Adipocyte (in vitro differentiated cells): Measurements from ENCODE around the gene ANO3.
A peak's percentile ranks its signal among the peaks of the same experiment; 100 is the strongest.
"Not testable (repeated sequence)": the region's sequence is repeated elsewhere in the genome, so short reads cannot be mapped to it uniquely, and the experiment has no call there.

Experiments
- DNase-seq: peaks from one replicate; pipeline ENCODE4 v3.0.0-alpha.2; 2015; ENCODE audit warnings: low read depth
- H3K27me3 ChIP-seq: replicated peaks from 2 replicates; pipeline ENCODE4 v1.7.0; 2013; ENCODE audit warnings: mild to moderate bottlenecking, low read length, moderate library complexity; ENCODE audit not compliant: control insufficient read depth, insufficient read depth
- H3K36me3 ChIP-seq: 2 replicates; pipeline ENCODE4 v1.7.0; 2013; ENCODE audit warnings: low read length, mild to moderate bottlenecking, moderate library complexity; ENCODE audit not compliant: control insufficient read depth, insufficient read depth, severe bottlenecking
- H3K4me1 ChIP-seq: 2 replicates; pipeline ENCODE4 v1.7.0; 2013; ENCODE audit warnings: mild to moderate bottlenecking, low read length, moderate library complexity; ENCODE audit not compliant: control insufficient read depth, insufficient read depth
- H3K4me3 ChIP-seq: 2 replicates; pipeline ENCODE4 v1.7.0; 2013; ENCODE audit warnings: mild to moderate bottlenecking, low read length, moderate library complexity
- H3K9ac ChIP-seq: 2 replicates; pipeline ENCODE4 v1.7.0; 2013; ENCODE audit warnings: mild to moderate bottlenecking, low read length, moderate library complexity
- H3K9me3 ChIP-seq: 2 replicates; pipeline ENCODE4 v1.7.0; 2013; ENCODE audit warnings: mild to moderate bottlenecking, low read length, moderate library complexity; ENCODE audit not compliant: control insufficient read depth

Gene ANO3

GRCh38 chr11:26331911-26332571 lies at the start of gene ANO3:
Gene ANO3 (plus strand): TSS chr11:26332130. CDS start chr11:26332276, 146 bp downstream.
- peaks cover 18% of the 10 kb centered on the region for H3K4me1 ChIP-seq
- no peaks in the 10 kb centered on the region for H3K36me3 ChIP-seq
- H3K9ac ChIP-seq, result no peak within 1 kb of the TSS
- H3K9me3 ChIP-seq, result no peaks in the 10 kb centered on the region
- H3K4me3 ChIP-seq, result peak within 1 kb of the TSS; percentile 75
- H3K27me3 ChIP-seq, result peaks cover 14% of the 10 kb centered on the region
- peak; percentile 96 for DNase-seq

GRCh38 chr11:26283852-26284408 lies 48.0 kb upstream of the ANO3 start:
- Histone ChIP-seq H3K27me3 (no peaks in the 10 kb centered on the region), H3K9ac (no peak overlapping the region), H3K9me3 (no peaks in the 10 kb centered on the region), H3K36me3 (no peaks in the 10 kb centered on the region), H3K4me1 (no peaks in the 10 kb centered on the region), H3K4me3 (peak overlapping the region; percentile 82)
- DNase-seq, result no peak

- no peak overlapping the region for H3K4me3 ChIP-seq
- no peaks in the 10 kb centered on the region for H3K36me3 ChIP-seq
- H3K9me3 ChIP-seq, result no peaks in the 10 kb centered on the region
- no peaks in the 10 kb centered on the region for H3K4me1 ChIP-seq
- H3K9ac ChIP-seq, result no peak overlapping the region
- no peak for DNase-seq
- H3K27me3 ChIP-seq, result no peaks in the 10 kb centered on the region
These were observed 46.3 kb upstream of the ANO3 start for GRCh38 chr11:26285608-26286007.

- Histone ChIP-seq H3K36me3 (no peaks in the 10 kb centered on the region), H3K4me1 (no peaks in the 10 kb centered on the region), H3K4me3 (no peak overlapping the region), H3K27me3 (no peaks in the 10 kb centered on the region), H3K9ac (no peak overlapping the region), H3K9me3 (no peaks in the 10 kb centered on the region)
- DNase-seq, result peak; percentile 53
These were observed 45.4 kb upstream of the ANO3 start for GRCh38 chr11:26286472-26287066.

GRCh38 chr11:26287067-26287518 lies 44.8 kb upstream of the ANO3 start:
- Histone ChIP-seq H3K36me3 (no peaks in the 10 kb centered on the region), H3K27me3 (no peaks in the 10 kb centered on the region), H3K4me1 (no peaks in the 10 kb centered on the region), H3K4me3 (no peak overlapping the region), H3K9ac (no peak overlapping the region), H3K9me3 (no peaks in the 10 kb centered on the region)
- no peak for DNase-seq

GRCh38 chr11:26297189-26297975 lies 34.5 kb upstream of the ANO3 start:
- no peaks in the 10 kb centered on the region for H3K9me3 ChIP-seq
- peaks cover 5% of the 10 kb centered on the region for H3K27me3 ChIP-seq
- DNase-seq, result peak; percentile 91
- no peak overlapping the region for H3K4me3 ChIP-seq
- H3K9ac ChIP-seq, result no peak overlapping the region
- no peaks in the 10 kb centered on the region for H3K4me1 ChIP-seq
- H3K36me3 ChIP-seq, result no peaks in the 10 kb centered on the region

GRCh38 chr11:26316372-26316771 lies 15.6 kb upstream of the ANO3 start:
- H3K27me3 ChIP-seq, H3K4me1 ChIP-seq, H3K9ac ChIP-seq, DNase-seq, H3K9me3 ChIP-seq, H3K4me3 ChIP-seq, H3K36me3 ChIP-seq: not testable (repeated sequence)

GRCh38 chr11:26319906-26320305 lies 12.0 kb upstream of the ANO3 start:
- Histone ChIP-seq H3K27me3 (no peaks in the 10 kb centered on the region), H3K36me3 (no peaks in the 10 kb centered on the region), H3K4me1 (no peaks in the 10 kb centered on the region), H3K9ac (no peak overlapping the region), H3K9me3 (no peaks in the 10 kb centered on the region), H3K4me3 (no peak overlapping the region)
- DNase-seq, result peak; percentile 67

- no peaks in the 10 kb centered on the region for H3K4me1 ChIP-seq
- no peaks in the 10 kb centered on the region for H3K36me3 ChIP-seq
- no peaks in the 10 kb centered on the region for H3K27me3 ChIP-seq
- no peak overlapping the region for H3K4me3 ChIP-seq
- H3K9me3 ChIP-seq, result no peaks in the 10 kb centered on the region
- no peak overlapping the region for H3K9ac ChIP-seq
- DNase-seq, result no peak
These were observed 10.4 kb upstream of the ANO3 start for GRCh38 chr11:26321516-26321915.

- H3K36me3 ChIP-seq, result no peaks in the 10 kb centered on the region
- DNase-seq, result no peak
- H3K4me3 ChIP-seq, result no peak overlapping the region
- H3K4me1 ChIP-seq, result no peaks in the 10 kb centered on the region
- H3K9me3 ChIP-seq, result no peaks in the 10 kb centered on the region
- H3K27me3 ChIP-seq, result no peaks in the 10 kb centered on the region
- H3K9ac ChIP-seq, result no peak overlapping the region
These were observed 9.4 kb upstream of the ANO3 start for GRCh38 chr11:26322335-26323067.

- H3K4me3 ChIP-seq, result no peak overlapping the region
- DNase-seq, result no peak
- peaks cover 2% of the 10 kb centered on the region for H3K27me3 ChIP-seq
- no peaks in the 10 kb centered on the region for H3K4me1 ChIP-seq
- no peak overlapping the region for H3K9ac ChIP-seq
- no peaks in the 10 kb centered on the region for H3K9me3 ChIP-seq
- no peaks in the 10 kb centered on the region for H3K36me3 ChIP-seq
These were observed 8.1 kb upstream of the ANO3 start for GRCh38 chr11:26323837-26324236.
